ENCODE data around the gene ATRIP. TPM values are rescaled to one million over a fixed set of nuclear protein-coding genes. Genes with fewer than 3 reads are reported as not detected.

ATRIP gene
- polyA plus RNA-seq, 1 donor from 2014 or later, result 11.1 TPM

DNA sequence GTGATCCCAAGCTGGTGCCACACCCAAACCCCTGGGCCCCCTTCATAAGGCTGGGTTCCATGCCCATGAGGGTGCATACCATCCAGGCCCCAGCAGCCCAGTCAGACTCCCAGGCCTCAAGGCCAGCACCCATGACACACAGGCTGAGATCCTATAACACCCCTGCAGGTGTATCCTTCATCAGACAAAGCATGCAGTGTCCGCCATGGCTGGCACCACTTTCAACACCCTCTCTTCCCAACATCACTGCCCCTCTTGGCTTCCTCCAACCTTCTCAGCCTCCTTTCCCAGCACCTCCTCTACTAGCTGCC is 10.1 kb upstream of the ATRIP start:
- peak overlapping the region; percentile 27 for H3K9ac ChIP-seq (ENCODE audit: low read length)
- peaks cover 14% of the 10 kb centered on the region for H3K79me2 ChIP-seq (replicated peaks; ENCODE audit: insufficient read depth, low read length)

DNA sequence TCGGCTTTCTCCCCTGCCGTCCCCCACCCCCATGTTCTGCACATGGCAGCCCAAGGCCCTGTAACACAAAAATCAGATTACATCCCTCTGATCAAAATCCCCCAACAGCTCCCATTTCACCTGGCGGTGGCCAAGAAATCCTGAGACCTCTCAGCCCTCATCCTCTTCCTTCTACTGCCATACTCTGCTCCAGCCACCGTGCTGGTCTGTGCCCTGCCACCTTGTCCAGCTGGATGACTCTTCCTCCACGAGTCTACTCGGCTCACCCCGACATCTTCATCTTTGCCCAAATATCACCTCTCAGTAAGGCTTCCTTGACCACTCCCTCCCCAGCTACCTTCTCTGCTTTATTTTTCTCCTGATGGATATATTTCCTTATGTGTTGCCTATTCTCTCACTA is 9.7 kb upstream of the ATRIP start:
- TF ChIP-seq TAF1 (IDR thresholded peaks at IDR 0.05; ENCODE audit: low read depth) (no peak), POLR2AphosphoS5 (IDR thresholded peaks at IDR 0.05) (no peak), MXI1 (conservative IDR thresholded peaks at IDR 0.05; ENCODE audit: poor library complexity, severe bottlenecking) (no peak), SMC3 (conservative IDR thresholded peaks at IDR 0.05; ENCODE audit: poor library complexity) (no peak), EZH2 (IDR thresholded peaks at IDR 0.05; ENCODE audit: borderline replicate concordance, insufficient read depth, low read length, poor library complexity, severe bottlenecking) (no peak), RAD21 (conservative IDR thresholded peaks at IDR 0.05) (no peak), EP300 (conservative IDR thresholded peaks at IDR 0.05; ENCODE audit: poor library complexity, severe bottlenecking) (no peak)
- TF ChIP-seq, protein P1, sequence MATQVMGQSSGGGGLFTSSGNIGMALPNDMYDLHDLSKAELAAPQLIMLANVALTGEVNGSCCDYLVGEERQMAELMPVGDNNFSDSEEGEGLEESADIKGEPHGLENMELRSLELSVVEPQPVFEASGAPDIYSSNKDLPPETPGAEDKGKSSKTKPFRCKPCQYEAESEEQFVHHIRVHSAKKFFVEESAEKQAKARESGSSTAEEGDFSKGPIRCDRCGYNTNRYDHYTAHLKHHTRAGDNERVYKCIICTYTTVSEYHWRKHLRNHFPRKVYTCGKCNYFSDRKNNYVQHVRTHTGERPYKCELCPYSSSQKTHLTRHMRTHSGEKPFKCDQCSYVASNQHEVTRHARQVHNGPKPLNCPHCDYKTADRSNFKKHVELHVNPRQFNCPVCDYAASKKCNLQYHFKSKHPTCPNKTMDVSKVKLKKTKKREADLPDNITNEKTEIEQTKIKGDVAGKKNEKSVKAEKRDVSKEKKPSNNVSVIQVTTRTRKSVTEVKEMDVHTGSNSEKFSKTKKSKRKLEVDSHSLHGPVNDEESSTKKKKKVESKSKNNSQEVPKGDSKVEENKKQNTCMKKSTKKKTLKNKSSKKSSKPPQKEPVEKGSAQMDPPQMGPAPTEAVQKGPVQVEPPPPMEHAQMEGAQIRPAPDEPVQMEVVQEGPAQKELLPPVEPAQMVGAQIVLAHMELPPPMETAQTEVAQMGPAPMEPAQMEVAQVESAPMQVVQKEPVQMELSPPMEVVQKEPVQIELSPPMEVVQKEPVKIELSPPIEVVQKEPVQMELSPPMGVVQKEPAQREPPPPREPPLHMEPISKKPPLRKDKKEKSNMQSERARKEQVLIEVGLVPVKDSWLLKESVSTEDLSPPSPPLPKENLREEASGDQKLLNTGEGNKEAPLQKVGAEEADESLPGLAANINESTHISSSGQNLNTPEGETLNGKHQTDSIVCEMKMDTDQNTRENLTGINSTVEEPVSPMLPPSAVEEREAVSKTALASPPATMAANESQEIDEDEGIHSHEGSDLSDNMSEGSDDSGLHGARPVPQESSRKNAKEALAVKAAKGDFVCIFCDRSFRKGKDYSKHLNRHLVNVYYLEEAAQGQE (IDR thresholded peaks at IDR 0.05; ENCODE audit: borderline replicate concordance), result no peak
- TF ChIP-seq, protein P2, sequence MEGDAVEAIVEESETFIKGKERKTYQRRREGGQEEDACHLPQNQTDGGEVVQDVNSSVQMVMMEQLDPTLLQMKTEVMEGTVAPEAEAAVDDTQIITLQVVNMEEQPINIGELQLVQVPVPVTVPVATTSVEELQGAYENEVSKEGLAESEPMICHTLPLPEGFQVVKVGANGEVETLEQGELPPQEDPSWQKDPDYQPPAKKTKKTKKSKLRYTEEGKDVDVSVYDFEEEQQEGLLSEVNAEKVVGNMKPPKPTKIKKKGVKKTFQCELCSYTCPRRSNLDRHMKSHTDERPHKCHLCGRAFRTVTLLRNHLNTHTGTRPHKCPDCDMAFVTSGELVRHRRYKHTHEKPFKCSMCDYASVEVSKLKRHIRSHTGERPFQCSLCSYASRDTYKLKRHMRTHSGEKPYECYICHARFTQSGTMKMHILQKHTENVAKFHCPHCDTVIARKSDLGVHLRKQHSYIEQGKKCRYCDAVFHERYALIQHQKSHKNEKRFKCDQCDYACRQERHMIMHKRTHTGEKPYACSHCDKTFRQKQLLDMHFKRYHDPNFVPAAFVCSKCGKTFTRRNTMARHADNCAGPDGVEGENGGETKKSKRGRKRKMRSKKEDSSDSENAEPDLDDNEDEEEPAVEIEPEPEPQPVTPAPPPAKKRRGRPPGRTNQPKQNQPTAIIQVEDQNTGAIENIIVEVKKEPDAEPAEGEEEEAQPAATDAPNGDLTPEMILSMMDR (IDR thresholded peaks at IDR 0.05; ENCODE audit: poor library complexity, severe bottlenecking), result no peak
- H3K9me3 ChIP-seq (ENCODE audit: low read length), result no peaks in the 10 kb centered on the region
- no peaks in the 10 kb centered on the region for H3K27me3 ChIP-seq (ENCODE audit: insufficient read depth, low read depth, low read length)
- H3K9me2 ChIP-seq (ENCODE audit: insufficient read depth, low read length), result no peaks in the 10 kb centered on the region
- peak overlapping the region; percentile 27 for H3K9ac ChIP-seq (ENCODE audit: low read length)
- no peak overlapping the region for H2AFZ ChIP-seq (ENCODE audit: low read depth, low read length)
- no peaks in the 10 kb centered on the region for H3K36me3 ChIP-seq (ENCODE audit: insufficient read depth, low read length)
- H3K27ac ChIP-seq (ENCODE audit: low read length), result no peak overlapping the region
- H3K4me2 ChIP-seq (ENCODE audit: low read length), result no peak overlapping the region
- H3F3A ChIP-seq (ENCODE audit: insufficient read depth, low read length, poor library complexity, severe bottlenecking), result no peaks in the 10 kb centered on the region
- H4K20me1 ChIP-seq (ENCODE audit: insufficient read depth), result no peaks in the 10 kb centered on the region
- H3K79me2 ChIP-seq (replicated peaks; ENCODE audit: insufficient read depth, low read length), result peaks cover 19% of the 10 kb centered on the region
- no peak overlapping the region for H3K4me3 ChIP-seq (ENCODE audit: low read length)

More for the DNA sequence above, 10.1 kb upstream of the ATRIP start:
- H2AFZ ChIP-seq (ENCODE audit: low read depth, low read length), result no peak overlapping the region
- no peak overlapping the region for H3K4me3 ChIP-seq (ENCODE audit: low read length)
- no peaks in the 10 kb centered on the region for H3K27me3 ChIP-seq (ENCODE audit: insufficient read depth, low read depth, low read length)
- H3K27ac ChIP-seq (ENCODE audit: low read length), result no peak overlapping the region
- TF ChIP-seq, protein P2 (IDR thresholded peaks at IDR 0.05; ENCODE audit: poor library complexity, severe bottlenecking), result no peak
- TF ChIP-seq EP300 (conservative IDR thresholded peaks at IDR 0.05; ENCODE audit: poor library complexity, severe bottlenecking), result no peak
- no peak for TF ChIP-seq RAD21 (conservative IDR thresholded peaks at IDR 0.05)
- no peak for TF ChIP-seq SMC3 (conservative IDR thresholded peaks at IDR 0.05; ENCODE audit: poor library complexity)
- no peak for TF ChIP-seq TAF1 (IDR thresholded peaks at IDR 0.05; ENCODE audit: low read depth)
- TF ChIP-seq MXI1 (conservative IDR thresholded peaks at IDR 0.05; ENCODE audit: poor library complexity, severe bottlenecking), result no peak
- no peak for TF ChIP-seq EZH2 (IDR thresholded peaks at IDR 0.05; ENCODE audit: borderline replicate concordance, insufficient read depth, low read length, poor library complexity, severe bottlenecking)
- TF ChIP-seq, protein P1 (IDR thresholded peaks at IDR 0.05; ENCODE audit: borderline replicate concordance), result no peak
- no peak for TF ChIP-seq POLR2AphosphoS5 (IDR thresholded peaks at IDR 0.05)
- no peaks in the 10 kb centered on the region for H3K9me3 ChIP-seq (ENCODE audit: low read length)
- no peaks in the 10 kb centered on the region for H4K20me1 ChIP-seq (ENCODE audit: insufficient read depth)
- H3K4me2 ChIP-seq (ENCODE audit: low read length), result no peak overlapping the region
- H3K36me3 ChIP-seq (ENCODE audit: insufficient read depth, low read length), result no peaks in the 10 kb centered on the region
- H3K9me2 ChIP-seq (ENCODE audit: insufficient read depth, low read length), result no peaks in the 10 kb centered on the region
- H3F3A ChIP-seq (ENCODE audit: insufficient read depth, low read length, poor library complexity, severe bottlenecking), result no peaks in the 10 kb centered on the region

Data from neural cell (in vitro differentiated cells).